NCI-H345 treated with DMSO at 0.1 percent for 48 hours (cell line): ENCODE data around the gene TDP1.
A peak's percentile ranks its signal among the peaks of the same experiment; 100 is the strongest.

Source experiments
- DNase-seq: peaks from one replicate; lab custom pipeline; 2025; ENCODE audit not compliant: unreplicated experiment; lab: John Stamatoyannopoulos, UW

Gene TDP1

GRCh38 chr14:89955745-89956660 is at the start of gene TDP1:
TDP1 (plus strand) TSS chr14:89955927; CDS start chr14:89963115, 7,188 bp downstream.
- peak; percentile 97 for DNase-seq

DNA sequence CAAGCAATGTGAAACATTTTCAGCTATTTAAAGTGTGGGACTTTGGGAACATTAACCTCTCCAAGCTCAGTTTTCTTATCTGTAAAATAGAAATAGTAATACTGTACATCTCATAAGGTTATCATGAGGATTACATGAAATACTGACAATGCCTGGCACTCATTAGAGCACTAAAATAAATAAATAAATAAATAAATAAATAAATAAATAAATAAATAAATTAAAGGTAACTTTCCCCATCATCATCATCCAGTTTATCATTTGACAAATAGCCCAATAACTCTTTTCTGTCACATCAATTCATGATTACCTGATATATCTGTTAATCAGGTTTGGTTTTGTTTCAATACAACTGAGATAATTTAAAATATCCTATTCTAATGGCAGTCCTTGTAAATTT is 49.7 kb upstream of the TDP1 start:
- no peak for DNase-seq

DNA sequence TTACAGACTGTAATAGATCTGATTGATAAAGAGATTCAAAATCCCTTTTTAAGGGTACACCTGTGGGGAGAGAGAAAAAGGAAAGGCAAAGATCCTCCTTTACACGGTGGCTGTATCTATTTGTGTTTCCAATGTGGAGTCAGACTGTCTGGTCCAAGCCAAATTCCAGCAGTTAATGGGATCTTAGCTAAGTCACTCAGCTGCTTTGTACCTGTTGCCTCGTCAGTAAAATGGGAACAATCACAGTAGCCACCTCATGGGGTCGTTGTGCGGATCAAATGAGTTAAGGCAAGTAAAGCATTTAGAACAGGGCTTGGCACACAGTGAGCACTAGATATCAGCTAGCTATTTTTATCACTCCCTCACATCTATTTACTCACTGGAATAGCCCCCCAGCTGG is 48.1 kb upstream of the TDP1 start:
- DNase-seq: no peak

GRCh38 chr14:89908712-89909450 is 46.8 kb upstream of the TDP1 start:
- no peak for DNase-seq

GRCh38 chr14:89909586-89909985 is 46.1 kb upstream of the TDP1 start:
- no peak for DNase-seq

GRCh38 chr14:89910691-89911009 is 45.1 kb upstream of the TDP1 start:
- no peak for DNase-seq

- no peak for DNase-seq
Measured at GRCh38 chr14:89911010-89911919, 44.5 kb upstream of the TDP1 start.

GRCh38 chr14:89912221-89912620 is 43.5 kb upstream of the TDP1 start:
- DNase-seq: no peak

- no peak for DNase-seq
Measured at GRCh38 chr14:89912667-89913211, 43.0 kb upstream of the TDP1 start.

- peak; percentile 16 for DNase-seq
Measured at GRCh38 chr14:89915114-89915878, 40.4 kb upstream of the TDP1 start.

- no peak for DNase-seq
Measured at GRCh38 chr14:89918721-89919120, 37.0 kb upstream of the TDP1 start.

GRCh38 chr14:89920056-89920455 is 35.7 kb upstream of the TDP1 start:
- DNase-seq: no peak

DNA sequence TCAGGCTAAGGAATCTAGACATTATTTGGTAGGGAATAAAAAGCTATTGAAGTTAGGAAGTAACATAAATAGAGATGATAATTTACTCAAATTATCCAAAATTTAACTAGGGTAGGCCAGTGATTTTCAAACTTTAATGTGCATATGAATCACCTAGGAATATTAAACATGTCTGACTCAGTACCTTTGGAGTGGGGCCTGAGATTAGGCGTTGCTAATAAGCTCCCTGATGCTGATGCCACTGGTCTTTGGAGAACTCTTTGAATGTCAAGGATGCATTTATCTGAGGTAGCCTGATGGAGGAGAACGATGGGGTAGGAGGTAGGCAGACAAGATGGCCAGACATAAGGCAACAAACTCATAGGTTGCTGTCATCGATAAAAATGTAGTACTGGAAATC is 34.4 kb upstream of the TDP1 start:
- DNase-seq: no peak

DNA sequence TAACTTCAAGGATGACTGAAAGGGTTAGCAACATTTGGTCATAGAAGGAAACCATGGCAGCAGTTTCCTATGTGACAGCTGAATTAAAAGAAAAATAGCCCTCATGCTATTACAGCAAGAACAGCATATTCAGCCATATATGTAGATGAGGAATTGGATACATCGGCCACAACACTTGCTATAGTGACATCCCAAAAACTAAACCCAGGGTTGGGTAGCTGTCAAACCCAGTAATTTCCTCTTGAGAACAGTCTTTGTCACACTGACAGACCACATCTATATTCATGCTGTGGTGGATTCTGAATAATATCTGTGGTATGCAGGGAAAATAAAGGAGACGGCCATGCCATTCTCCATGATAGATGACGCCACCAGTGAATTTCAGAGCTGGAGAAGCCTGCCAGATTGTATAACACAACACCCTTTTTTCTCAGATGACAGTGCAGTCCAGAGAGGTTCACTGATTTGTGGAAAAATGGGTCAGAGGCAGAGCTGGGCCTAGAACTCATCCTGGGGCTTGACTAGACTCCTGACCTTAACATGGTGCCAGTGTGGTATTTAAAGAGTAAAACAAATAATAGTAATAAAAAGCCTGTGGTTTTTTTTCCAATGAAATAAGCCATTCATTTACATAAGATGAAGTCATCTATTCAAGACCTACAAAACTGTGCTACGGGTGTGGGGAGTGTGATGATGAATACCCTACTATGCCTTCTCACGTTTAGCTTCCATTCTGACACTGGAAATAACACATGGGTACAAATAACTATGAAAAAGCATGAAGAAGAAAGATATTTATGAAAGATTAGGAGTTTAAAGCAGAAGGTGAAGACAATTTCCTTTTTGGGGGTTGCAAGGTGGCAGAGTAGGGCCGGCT is 33.5 kb upstream of the TDP1 start:
- no peak for DNase-seq

DNA sequence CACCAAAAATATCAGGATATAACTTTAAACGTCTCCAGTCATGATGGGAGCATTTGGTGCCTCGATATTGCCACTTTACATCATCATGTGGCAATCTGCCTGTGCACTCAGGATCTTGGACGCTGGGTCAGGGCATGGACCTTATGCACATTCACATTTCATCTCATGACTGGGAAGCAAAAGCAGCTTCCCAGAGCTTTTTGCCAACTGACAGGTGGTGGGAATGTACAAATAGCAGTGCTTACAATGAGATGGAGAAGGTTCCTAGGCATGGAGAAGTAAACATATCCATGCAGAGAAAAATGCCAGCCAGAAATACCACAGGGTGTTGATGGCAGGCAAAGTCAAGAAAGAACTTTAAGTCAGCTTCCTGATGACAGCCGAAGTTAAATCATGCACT is 31.5 kb upstream of the TDP1 start:
- no peak for DNase-seq

GRCh38 chr14:89926694-89927093 is 29.0 kb upstream of the TDP1 start:
- no peak for DNase-seq

- no peak for DNase-seq
Measured at GRCh38 chr14:89927186-89927865, 28.4 kb upstream of the TDP1 start.

GRCh38 chr14:89933002-89933401 is 22.7 kb upstream of the TDP1 start:
- peak; percentile 65 for DNase-seq
